A673 (cell line): ENCODE data around the gene TMBIM1.

Experiments
- CTCF ChIP-seq: fragments of 300-800, 200-600 bp; sonication (generic); conservative IDR thresholded peaks from 2 replicates; pipeline ENCODE4 v1.5.1; 2017; ENCODE audit warnings: low read depth, mild to moderate bottlenecking, antibody characterized with exemption, low read length, moderate library complexity, mixed read lengths
- EZH2 ChIP-seq: fragments of 200-600 bp; sonication (generic); IDR thresholded peaks from 2 replicates; pipeline ENCODE4 v1.6.1; 2017; ENCODE audit warnings: borderline replicate concordance, low read depth, mild to moderate bottlenecking, mixed read lengths, antibody characterized with exemption, low read length; ENCODE audit not compliant: poor library complexity, severe bottlenecking

- TF ChIP-seq CTCF: no peak
- no peak for TF ChIP-seq EZH2
Observed at GRCh38 chr2:218325566-218326160, 33.4 kb upstream of the TMBIM1 start.
